22Rv1 (cell line): ENCODE data around the gene ENO4.

Experiments
- H3K27ac ChIP-seq: fragments of 450-650 bp; 2 replicates; pipeline ENCODE4 v1.5.1; 2017
- ZFX ChIP-seq: fragments of 450-650 bp; IDR thresholded peaks from 2 replicates; pipeline ENCODE4 v1.6.1; 2017; ENCODE audit warnings: antibody characterized with exemption, borderline replicate concordance
- TF ChIP-seq, protein P1 (sequence below): fragments of 450-650 bp; IDR thresholded peaks from 2 replicates; pipeline ENCODE4 v1.5.1; 2017; ENCODE audit warnings: mild to moderate bottlenecking

The ENO4 gene

DNA sequence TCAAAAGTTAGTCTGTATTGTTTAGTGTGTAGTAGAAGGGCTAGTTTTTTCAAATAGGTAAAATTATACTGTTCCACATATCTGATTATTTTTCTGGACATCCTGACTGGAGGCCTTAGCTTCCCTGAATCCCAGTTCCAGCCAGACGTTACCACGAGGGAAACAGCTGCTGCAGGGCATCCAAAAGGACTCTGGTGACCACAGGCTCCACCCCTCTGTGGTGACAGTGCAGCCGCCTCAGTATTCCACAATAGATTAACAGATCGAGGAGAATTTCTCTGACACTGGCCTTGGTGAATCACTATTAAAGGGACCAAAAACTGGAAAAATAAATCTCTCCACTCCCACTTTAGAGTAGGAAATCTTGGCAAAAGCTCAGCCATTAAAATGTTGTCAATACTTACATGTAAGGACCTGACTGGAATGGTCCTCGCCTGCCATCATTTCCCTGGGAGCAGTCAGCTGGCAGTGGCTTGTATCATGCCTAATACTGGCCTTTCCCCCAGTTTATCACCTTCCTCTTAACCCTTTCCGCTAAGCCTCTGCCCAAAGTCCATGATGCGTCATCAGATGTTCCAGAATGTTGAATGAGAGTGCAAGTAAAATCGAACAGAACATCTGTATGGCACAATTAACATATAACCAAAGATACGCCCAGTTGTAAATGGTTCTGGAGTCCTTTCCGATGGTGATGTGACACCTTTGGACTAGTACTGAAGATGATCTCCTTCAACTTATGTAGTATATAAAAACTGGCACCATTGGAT lies 31.6 kb downstream of the ENO4 start:
- TF ChIP-seq, protein P1, sequence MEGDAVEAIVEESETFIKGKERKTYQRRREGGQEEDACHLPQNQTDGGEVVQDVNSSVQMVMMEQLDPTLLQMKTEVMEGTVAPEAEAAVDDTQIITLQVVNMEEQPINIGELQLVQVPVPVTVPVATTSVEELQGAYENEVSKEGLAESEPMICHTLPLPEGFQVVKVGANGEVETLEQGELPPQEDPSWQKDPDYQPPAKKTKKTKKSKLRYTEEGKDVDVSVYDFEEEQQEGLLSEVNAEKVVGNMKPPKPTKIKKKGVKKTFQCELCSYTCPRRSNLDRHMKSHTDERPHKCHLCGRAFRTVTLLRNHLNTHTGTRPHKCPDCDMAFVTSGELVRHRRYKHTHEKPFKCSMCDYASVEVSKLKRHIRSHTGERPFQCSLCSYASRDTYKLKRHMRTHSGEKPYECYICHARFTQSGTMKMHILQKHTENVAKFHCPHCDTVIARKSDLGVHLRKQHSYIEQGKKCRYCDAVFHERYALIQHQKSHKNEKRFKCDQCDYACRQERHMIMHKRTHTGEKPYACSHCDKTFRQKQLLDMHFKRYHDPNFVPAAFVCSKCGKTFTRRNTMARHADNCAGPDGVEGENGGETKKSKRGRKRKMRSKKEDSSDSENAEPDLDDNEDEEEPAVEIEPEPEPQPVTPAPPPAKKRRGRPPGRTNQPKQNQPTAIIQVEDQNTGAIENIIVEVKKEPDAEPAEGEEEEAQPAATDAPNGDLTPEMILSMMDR: no peak
- TF ChIP-seq ZFX: no peak

DNA sequence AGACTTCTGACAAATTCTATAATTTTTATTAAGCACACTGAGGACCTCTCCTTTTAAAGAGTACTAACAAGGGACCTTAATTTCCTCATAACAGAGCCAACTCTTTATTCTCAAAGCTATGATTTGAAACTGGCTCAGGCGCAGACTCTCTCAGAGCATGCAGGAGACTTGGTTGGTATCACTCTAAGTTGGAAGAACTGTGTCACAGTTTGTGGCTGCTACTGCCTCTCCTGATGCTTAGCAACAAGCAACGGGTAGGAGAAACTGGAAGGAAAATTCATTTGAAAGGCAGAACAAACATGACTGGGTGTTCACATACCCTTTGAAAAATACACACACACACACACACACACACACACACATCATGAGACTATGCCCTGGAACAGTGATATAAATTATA lies 33.3 kb downstream of the ENO4 start:
- TF ChIP-seq, protein P1: no peak
- TF ChIP-seq ZFX: no peak
- H3K27ac ChIP-seq: no peak overlapping the region

More for the DNA sequence above, 31.6 kb downstream of the ENO4 start:
- H3K27ac ChIP-seq: no peak overlapping the region

GRCh38 chr10:116886772-116887171 lies 37.5 kb downstream of the ENO4 start:
- TF ChIP-seq ZFX: no peak
- TF ChIP-seq, protein P1: no peak

DNA sequence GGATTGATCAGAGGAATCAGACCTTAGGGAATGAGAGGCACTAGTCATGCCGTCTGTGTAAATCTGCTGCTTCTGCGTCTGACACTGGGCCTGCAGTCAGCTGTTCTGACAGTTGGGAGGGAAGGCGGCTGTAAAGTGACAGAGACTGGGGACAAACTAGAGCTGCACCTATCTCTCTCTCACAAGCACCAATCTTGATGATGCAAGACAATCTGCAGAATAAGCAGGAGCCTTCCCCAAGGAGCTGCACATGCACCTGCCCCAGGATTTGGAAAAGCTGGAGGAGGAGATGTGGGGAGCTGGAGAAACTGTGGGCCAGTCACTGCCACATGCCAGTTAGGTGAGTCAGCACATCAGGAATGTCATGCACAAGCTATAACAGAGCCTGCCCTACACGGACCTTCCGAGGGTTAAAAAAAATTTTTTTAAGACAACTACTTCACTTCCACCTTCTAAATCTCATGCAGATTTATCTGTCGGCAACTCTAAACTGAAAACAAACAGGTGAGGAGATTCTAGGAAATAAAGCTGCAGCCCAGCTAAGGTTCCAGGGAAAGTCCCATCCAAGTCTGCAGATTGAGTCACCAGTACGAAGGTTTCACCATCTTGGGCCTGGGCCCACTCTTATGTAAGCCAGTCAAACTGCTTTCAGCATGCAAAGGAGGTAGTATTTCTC lies 39.2 kb downstream of the ENO4 start:
- no peak for TF ChIP-seq ZFX
- TF ChIP-seq, protein P1: no peak
- H3K27ac ChIP-seq: no peak overlapping the region

More at GRCh38 chr10:116886772-116887171, 37.5 kb downstream of the ENO4 start:
- H3K27ac ChIP-seq: no peak overlapping the region

DNA sequence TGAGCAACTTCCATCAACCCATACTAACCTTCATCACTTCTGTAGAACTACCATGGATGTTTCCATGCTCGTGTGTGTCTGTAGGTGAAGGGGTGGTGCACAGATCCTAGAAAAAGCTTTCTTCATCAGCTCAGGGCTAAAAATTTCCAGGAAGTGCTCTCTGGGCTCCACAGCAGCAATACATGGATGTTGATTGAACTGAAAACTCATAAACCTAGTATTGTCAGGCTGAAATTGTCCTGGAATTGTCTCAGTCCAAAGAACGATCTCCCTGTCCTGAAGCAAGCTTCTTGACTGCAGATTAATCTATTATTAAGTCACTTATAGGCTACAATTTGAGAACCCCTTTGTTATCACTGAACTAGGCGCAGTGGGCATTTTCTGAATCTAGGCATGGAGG lies 39.8 kb downstream of the ENO4 start:
- TF ChIP-seq, protein P1: no peak
- TF ChIP-seq ZFX: no peak
- no peak overlapping the region for H3K27ac ChIP-seq

GRCh38 chr10:116891208-116891607 lies 41.9 kb downstream of the ENO4 start:
- no peak overlapping the region for H3K27ac ChIP-seq
- TF ChIP-seq ZFX: no peak
- TF ChIP-seq, protein P1: no peak
